Activated T-cell treated with anti-CD3 and anti-CD28 coated beads for 1 hour (primary cell): Measurements from ENCODE around the gene ARL15.

ENCODE experiments used
- DNase-seq: peaks from one replicate; pipeline ENCODE4 v3.0.0-alpha.2; 2020; ENCODE audit warnings: low read depth

Gene ARL15

DNA sequence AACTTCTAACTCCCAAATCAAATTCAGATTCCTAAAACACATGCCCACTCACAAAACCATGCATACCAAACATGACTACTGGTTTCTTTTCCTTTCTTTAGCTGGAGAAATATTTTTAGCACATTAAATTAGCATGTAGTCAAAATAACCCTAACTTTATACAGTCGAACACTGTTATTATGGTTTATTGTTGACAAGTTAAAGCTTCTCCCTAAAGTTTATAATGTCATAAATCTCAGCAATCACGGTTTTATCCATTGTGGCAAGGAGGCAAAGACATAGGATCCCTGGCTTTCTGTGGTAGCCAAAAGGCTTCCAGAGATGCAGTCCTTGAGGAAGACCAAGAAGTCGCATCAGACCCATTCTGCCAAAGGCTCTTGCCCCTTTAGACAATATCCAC, 27.5 kb downstream of the ARL15 start:
- DNase-seq = no peak

DNA sequence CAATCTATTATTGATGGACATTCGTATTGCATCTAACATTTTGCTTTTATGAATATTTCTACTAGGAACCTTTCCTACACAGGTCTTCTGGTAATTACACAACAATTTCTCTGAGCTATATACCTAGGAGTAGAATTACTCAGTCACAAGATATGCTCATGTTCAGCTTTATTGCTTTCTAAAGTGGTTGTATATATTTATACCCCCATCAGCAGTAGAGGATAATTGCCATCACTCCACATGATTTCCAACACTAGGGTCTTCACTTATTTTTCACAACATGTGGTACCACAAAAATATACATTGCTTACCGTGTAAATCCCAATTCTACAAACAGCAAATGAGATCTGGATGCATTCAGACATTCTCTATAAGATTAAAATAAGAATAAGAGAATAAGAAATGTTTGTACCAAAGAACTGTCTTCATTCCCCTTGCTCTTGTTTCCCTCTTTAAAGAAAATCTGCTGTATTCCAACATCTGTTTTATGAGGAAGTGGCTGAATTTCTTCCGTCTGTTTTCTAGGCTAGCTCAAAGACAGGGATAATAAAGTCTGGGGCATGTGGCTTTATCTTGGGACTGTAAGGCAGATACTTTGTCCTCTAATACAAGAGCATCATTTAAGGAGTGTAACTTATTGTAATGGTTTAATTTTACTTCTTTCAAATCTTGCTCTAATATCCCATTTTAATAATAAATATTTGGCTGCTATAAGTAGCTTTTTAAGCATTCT, 28.2 kb downstream of the ARL15 start:
- no peak for DNase-seq

DNA sequence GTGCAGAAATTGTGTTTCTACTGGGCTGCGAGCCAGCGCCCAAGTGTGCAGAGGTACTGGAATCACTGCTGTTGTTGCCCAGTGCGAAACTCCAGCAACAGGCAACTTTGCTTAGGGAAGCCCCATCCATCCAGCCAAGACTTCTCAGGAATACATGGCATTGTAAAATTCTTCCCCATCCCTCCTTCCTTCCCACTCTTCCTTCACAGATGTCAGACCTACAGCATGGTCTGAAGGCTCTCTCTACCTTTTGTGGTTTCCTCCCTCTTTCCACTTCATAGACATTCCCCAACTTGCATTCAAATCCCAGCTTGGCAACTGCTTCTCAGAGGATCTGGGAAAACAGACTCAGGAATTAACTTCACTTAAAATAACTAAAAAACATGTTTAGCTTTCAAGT, 30.4 kb downstream of the ARL15 start:
- no peak for DNase-seq

DNA sequence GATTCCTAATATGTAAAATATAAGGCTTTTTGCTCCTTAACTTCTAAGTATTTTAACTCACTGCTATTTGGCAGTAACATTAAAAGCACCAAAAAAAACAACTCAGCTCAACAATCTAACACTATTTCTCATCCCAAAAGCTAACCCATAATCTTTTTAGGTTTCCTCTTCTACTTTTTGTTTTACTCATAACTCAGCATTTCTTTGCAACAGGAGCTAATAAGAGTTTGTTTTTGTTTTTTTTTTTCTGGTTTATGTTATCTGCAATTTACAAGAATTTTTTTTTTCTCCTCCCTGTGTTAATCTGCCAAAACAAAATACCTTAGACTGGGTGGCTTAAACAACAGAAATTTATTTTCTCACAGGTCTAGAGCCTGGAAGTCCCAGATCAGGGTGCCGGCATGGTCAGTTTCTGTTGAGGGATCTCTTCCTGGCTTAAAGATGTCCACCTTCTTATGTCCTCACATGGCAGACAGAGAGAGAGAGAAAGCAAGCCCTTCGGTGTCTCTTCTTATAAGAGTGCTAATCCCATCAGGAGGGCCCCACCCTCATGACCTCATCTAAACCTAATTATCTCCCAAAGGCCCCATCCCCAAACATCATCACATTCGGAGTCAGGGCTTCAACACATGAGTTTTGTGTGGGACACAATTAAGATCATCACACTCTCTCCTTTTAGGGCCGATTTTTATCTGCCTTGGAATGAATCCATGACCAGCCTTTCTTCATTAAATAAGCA, 31.2 kb downstream of the ARL15 start:
- no peak for DNase-seq

DNA sequence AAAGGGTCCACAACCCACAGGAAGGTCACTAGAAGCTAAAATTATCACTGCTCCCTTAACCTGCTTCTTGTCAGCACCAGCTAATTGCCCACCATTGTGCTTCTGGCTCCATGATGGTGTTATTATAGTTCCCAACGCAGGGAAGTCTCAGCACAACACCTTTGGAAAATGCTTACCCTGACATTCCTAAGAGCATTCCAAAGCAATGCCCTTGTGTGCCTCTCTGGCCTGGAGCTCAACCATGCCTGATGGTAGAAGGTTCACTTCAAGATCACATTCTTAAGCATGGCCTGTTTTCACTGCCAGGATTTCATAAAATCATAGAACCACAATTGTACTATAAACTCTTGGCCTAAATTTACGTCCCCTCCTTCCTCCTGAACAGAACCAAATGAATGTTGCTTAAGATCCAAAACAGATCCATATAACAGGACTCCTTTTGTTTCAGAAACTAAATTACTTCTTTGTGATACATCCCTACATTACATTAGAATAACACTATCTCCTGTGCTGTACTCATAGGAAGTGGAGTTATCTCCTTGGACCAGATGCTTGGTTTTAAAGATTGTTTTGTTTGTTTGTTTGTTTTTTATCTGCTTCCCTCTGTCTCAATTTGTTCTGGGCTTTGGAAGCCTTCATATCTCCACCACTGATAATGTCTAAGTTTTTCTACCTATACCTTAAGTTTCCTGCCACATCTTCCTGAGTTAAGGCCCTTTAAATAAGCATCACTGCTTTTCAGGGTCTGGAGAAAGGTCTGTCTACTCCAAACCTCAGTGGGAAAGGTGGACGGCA, 32.1 kb downstream of the ARL15 start:
- no peak for DNase-seq

DNA sequence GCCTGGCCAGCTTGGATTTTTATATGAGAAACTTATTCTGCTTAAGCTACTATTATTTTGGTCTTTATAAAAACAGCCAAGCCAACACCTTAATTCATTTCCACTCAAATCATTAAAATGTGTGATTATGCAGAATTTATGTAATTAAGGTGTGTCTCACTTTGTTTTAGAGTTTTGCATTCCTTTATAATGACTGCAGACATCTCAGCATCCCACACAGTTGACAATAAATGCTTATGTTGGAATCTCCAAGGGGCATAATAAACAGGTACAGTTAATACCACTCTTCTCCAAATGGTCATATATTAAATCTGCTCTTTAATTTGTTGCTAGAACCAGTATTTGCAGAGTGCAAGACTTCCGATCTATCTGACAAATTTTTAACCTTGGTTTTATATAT, 34.3 kb downstream of the ARL15 start:
- no peak for DNase-seq

DNA sequence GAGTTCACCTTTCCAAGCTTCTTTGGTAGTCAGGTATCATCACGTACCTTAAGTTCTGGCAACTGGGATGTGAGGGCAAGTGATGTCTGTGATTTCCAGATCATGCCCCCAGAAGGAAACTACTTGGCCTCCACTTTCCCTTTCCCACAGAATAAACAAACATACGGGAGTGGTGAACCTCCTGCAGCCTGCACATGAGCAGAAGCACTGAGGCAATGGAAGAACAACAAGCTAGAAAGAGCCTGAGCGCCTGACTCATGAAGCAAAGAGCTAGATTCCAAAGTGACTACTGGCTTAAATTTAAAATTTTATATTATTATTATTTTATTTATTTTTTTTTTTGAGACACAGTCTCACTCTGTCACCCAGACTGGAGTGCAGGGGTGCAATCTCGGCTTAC, 35.0 kb downstream of the ARL15 start:
- DNase-seq = no peak

DNA sequence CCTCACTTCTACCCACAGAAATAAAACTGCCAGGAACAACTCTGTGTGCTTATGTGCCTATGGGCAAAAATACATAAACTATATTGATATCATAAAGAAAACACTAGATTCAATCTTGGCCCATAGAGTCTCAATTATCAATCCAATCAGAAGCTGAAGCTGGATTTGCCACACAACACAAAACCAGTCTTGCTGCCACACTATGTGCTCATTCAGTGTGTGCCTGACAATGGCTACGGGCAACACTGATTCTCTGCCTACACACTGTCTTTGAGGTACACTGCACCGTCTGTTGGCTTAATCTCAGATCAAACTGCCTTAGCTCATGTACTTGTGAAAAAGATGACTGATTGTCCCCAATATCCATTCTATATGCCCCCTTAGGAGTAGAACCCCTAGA, 35.4 kb downstream of the ARL15 start:
- no peak for DNase-seq

DNA sequence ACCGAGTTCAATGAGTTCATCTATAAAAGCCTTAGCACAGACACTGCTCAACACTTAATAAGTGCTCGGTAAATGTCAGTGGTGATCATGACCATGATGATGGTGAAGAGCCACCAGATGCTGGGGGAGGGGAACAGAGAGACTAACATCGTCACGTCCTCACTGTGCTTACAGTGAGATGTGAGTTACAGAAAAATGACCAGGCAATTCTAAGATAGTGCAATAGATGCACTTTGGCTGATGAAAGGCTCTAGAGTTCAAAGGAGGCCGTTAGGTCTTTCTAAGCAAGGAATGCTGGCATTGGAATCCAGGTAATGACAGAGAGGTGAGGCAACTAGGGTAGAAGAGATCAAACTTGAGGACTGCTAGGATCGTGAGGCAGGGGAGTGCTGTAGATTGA, 36.7 kb downstream of the ARL15 start:
- no peak for DNase-seq

DNA sequence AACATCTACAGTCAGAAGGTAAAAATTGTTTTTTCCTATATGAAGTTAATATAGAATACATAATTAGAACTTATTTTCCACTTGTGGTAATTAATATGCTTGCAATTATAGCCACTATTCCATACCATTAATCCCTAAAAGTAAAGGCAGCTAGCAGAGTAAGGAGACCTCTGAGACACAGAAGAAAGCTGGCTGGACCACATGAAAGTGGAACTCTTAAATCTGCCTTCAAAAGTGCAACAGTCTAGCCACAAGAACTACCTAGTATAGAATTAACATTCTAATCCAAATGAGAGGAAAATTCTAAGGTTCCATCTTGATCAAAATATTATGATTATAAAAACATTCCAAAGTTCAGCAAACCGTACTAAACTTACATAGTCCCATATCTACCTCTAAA, 37.6 kb downstream of the ARL15 start:
- no peak for DNase-seq

DNA sequence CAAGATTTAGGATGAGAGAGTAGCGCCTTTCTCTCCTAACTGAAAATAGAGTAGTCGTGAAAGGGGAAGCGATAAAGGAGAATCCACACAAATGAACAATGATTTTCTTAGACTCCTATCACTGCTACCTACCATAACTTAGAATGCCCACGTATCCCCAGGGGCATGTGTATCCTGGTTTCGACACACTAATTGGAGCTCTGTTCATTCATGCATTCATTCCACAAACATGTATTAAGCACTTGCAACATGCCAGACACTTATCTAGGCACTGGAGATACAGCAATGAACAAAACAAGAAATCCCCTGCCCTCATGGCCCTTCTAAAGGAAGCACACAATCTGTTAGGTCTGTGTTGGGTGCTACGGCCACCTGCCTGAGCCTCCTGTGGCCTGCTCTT, 40.0 kb downstream of the ARL15 start:
- no peak for DNase-seq

DNA sequence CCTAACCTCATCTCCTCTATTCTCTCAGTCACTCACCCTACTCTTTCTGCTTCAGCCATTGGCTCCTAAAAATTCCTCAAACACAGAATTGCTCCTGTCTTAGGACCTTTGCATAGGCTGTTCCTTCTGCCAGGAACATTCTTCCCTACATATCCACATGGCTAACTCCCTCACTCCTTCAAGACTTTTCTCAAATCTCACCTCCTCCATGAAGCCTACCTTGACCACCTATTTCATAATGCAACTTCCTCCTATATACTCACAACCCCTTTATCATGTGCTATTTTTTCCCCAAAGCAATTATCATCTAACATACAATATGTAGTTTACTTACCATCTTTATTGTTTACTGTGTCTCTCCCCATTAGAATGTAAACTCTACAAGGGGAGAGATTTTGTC, 45.8 kb downstream of the ARL15 start:
- DNase-seq = no peak

DNA sequence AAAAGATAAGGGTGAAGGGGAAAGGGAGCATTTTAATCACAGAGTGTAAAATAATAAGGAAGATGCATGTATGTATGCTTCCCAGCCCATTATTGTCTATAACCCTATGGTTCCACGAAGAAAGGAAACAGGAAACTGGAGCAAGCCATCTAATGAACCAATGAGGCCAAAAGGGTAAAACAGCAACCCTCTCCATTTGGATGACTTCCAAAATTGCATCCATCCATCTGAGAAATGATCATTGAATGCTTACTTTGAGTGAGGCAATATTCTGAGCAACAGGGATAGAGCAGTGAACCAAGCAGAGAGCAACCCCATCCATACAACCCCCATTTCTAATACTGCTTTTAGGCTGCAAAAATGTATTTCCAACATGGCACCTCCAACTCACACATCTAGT, 46.9 kb downstream of the ARL15 start:
- no peak for DNase-seq

DNA sequence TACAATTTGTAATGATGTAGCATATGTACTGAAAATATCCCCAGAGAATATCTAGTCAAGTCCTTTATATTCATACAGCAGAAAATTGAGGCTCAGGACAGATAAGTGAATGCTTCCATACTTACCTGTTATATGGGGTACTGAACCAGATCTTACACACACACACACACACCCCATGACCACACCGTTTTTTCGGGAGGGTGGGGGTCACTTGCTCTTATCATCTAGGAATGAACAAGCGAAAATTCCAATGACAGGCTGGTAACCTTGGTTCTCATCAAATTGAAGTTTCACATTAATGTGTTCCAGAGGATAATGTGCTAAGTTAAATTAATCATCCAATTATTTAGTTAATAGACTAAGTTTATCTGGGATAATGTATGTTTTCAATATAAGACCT, 48.8 kb downstream of the ARL15 start:
- no peak for DNase-seq

DNA sequence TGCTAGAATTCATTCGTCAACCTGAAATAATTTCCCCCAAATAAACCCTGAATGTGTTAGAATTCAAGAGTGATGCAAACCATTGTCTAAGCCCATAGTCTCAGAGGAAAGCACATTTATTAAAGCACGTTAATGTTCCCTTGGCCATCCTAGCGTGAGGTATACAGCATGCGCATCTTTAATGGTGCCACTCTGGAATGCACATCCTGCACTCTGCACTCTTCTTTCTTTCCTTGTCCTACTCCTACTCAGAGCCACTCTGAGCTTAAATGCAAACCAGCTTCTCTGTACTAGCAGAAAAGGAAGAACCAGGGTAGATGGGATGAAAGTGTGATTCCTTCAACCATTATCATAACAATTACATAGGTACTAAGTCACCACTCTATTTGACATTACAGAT, 50.4 kb downstream of the ARL15 start:
- no peak for DNase-seq

DNA sequence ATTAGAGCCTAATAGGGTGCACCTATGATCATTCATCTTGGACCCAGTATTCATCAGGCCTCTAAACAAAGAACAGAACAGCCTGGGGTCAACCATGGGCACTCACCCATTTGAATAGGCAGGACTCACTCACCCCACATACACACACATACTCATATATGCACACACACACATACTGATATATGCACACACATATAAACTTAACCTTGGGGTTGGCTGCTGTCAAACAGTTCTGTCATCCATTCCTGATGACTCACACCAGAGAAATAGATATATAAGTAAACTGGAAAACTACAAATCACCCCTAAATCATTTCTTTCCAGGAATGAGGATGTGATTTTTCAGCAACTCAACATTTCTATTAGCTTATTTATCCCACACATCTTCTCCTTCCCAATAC, 51.3 kb downstream of the ARL15 start:
- no peak for DNase-seq

DNA sequence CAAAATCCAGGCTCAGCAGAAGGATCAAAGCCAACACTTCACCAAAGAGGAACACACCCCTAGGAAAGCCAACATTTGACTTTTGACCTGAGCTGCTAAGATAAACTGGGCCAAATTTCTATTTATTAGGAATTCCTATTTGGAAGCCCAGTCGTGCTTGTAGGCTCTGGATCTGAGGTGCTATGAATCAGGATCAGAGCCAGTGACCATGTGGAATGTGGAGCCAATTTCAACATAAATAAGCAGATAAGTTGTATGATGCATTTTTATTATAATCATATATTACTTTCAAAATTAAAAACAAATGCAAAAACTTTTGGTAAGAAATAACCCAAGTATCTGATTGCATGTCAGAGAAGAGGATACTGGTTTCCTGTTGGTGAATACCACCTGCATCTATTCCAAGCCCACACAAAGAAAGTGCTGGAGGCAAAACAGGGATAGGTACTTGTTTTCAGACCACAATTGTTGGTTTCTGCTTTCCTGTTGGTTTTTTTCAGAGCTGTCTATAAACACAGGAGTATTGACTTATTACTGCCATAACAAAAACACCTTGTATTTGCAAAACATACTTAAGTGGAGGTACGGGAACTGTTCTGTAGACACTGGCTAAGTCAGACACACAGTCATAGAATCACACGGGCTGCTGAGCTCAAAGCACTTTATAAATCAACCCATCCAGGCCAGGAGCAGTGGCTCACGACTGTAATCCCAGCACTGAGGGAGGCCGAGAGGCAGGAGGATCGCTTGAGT, 52.8 kb downstream of the ARL15 start:
- DNase-seq = no peak

DNA sequence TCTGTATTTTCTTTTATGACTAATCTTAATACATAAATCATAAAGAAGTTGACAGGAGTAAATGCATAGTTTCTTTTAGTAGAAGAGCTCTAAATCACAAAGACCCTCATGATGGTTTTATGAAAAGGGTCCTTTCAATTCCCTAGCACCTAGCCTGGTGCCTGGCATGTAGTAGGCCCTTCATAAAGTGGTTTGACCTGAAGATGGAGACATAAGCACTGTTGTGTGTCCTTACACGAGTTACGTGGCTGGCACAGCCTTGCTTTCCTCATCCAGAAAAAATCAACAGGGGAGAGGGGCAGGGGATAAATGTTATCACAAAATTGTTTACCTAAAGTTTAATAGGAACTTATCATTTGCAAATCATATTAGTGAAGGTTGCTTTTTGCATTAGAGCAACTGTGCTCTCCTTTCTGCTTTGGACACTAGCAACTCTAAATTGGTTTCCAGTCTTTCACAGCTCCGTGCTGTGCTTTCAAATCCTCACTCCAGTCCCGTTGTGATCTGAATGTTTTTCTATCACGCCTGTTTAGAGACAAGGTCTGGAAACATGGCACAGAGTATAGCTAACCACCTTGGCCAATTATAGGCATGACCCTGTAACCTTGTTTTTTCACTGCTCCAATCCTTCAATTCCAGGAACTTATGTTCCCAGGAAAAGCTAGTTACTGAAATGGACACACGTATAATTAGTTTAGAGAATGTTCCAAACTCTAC, 55.7 kb downstream of the ARL15 start:
- DNase-seq = no peak

DNA sequence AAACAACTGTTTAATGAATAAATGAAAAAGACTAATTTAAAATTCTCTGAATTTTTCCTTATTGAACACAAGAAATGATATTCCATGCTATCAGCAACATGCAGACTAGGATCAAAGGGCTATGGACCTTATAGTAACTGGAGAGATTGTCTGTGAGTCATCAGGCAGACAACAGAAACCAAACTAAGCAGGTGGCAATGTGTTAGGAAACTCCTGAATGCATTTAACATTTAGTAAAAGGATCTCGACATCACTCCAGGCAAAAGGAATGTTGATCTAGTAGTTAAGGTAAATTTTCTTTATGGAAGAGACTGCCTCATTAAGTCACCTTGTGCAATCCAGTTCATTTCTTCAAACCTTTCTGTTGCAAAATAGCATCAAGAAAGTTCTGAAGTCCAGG, 58.4 kb downstream of the ARL15 start:
- no peak for DNase-seq

DNA sequence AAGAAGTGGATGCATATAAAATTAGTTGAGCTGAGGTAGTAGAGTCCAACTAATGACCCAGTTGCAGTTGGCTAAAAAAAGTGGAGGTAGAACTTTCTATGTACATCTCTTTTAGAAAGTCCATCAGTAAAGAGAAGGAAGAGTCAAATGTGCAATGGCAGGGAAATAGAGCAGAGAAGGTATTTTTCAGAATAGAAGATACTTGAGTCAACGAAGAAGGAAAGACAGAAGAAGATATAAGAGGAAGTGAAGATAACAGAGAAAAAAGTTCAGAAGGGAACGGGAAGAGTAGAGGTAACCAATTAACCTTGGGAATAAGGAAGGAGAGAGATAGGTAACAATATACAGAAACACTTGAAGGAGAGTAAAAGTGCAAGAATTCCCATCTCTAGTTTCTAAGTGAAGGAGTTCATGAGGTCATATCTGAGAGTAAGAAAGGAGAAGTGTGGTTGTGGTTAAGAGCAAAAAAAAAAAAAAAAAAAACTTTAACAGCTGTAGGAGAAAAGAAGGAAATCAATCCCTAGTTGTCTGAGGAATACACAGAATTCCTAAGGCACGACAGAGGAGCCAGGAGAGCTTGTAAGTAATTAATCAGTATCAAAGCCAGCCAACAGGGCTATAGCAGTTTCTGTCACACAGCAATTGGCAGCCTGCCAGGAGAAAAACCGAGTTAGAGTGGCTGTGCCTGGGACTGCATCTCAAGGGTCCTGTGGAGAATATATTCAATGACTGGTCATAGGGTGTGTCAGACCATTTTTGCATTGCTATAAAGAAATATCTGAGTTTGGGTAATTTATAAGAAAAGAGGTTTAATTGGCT, 61.0 kb downstream of the ARL15 start:
- peak; percentile 12 for DNase-seq

DNA sequence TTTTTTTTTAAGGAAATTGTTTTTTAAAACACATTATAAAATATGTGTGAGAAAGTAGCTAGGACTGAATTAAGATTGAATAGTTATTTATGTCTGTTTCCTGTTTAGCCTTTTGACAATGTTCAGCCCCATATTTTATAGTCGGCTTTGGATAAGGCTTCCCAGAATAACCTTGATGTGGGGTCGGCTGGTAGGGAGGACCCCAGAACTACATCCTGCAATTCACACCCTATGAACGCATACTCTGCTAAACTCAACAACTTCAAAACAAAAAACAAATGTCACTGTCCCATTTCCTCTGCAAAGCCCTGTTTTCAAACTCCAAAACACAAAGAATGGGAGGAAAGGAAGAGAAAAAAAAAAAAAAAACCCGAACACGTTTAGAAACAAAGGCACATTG, 63.1 kb downstream of the ARL15 start:
- no peak for DNase-seq
